Smooth muscle cell (in vitro differentiated cells): ENCODE results near the gene PPP6R2. TPM values are rescaled to one million over a fixed set of nuclear protein-coding genes. Genes with fewer than 3 reads are reported as not detected.
A peak's percentile ranks its signal among the peaks of the same experiment; 100 is the strongest.

Source experiments
- DNase-seq: peaks from one replicate; lab custom pipeline; 2025; ENCODE audit not compliant: unreplicated experiment; lab: John Stamatoyannopoulos, UW
- H2AFZ ChIP-seq: fragments of 200-600 bp; sonication (generic); 2 replicates; pipeline ENCODE4 v1.6.0; 2016; ENCODE audit warnings: antibody characterized with exemption, low read depth, mild to moderate bottlenecking
- H3F3A ChIP-seq: fragments of 200-600 bp; sonication (generic); 2 replicates; pipeline ENCODE4 v1.6.0; 2017; ENCODE audit warnings: antibody characterized with exemption, low read depth
- H3K27ac ChIP-seq: fragments of 200-600 bp; sonication (generic); 2 replicates; pipeline ENCODE4 v1.5.1; 2016; ENCODE audit warnings: low read depth, mild to moderate bottlenecking
- H3K27me3 ChIP-seq: fragments of 200-600 bp; sonication (generic); 2 replicates; pipeline ENCODE4 v1.6.1; 2016; ENCODE audit warnings: low read depth, mild to moderate bottlenecking
- H3K36me3 ChIP-seq: fragments of 200-600 bp; sonication (generic); 2 replicates; pipeline ENCODE4 v1.5.1; 2016; ENCODE audit warnings: low read depth
- H3K4me1 ChIP-seq: fragments of 200-600 bp; sonication (generic); 2 replicates; pipeline ENCODE4 v1.5.1; 2016; ENCODE audit warnings: low read depth
- H3K4me2 ChIP-seq: fragments of 200-600 bp; sonication (generic); 2 replicates; pipeline ENCODE4 v1.6.0; 2016; ENCODE audit warnings: mild to moderate bottlenecking
- H3K4me3 ChIP-seq: fragments of 200-600 bp; sonication (generic); 2 replicates; pipeline ENCODE4 v1.5.1; 2016; ENCODE audit warnings: mild to moderate bottlenecking
- H3K79me2 ChIP-seq: fragments of 200-600 bp; sonication (generic); 2 replicates; pipeline ENCODE4 v1.6.0; 2016; ENCODE audit warnings: low read depth, mild to moderate bottlenecking
- H3K9ac ChIP-seq: fragments of 200-600 bp; sonication (generic); 2 replicates; pipeline ENCODE4 v1.6.0; 2016; ENCODE audit warnings: low read depth
- H3K9me3 ChIP-seq: fragments of 200-600 bp; sonication (generic); replicated peaks from 2 replicates; pipeline ENCODE4 v1.5.1; 2016; ENCODE audit warnings: low read depth
- H4K20me1 ChIP-seq: fragments of 200-600 bp; sonication (generic); 2 replicates; pipeline ENCODE4 v1.6.0; 2016; ENCODE audit warnings: low read depth
- WGBS: methylation state at CpG from one replicate; pipeline ENCODE4 v1.1.7; 2016; ENCODE audit warnings: low lambda C conversion rate; 5-methylcytosine and 5-hydroxymethylcytosine counted together
- polyA plus RNA-seq: library from polyadenylated mRNA; unstranded; fragments of >200 nt; fragmentation: Nextera tagmentation; extraction: Ambion mirVana; gene quantifications from 2 replicates; pipeline ENCODE4 v1.2.1, GENCODE V29; 2016
- total RNA-seq: library from RNA; depleted of rRNA; stranded (reverse); fragments of >200 nt; gene quantifications from 2 replicates; pipeline ENCODE4 v1.2.3, GENCODE V29; 2014
- TF ChIP-seq, protein P1 (sequence below): fragments of 200-600 bp; sonication (generic); IDR thresholded peaks from 2 replicates; pipeline ENCODE4 v1.5.1; 2017; ENCODE audit warnings: borderline replicate concordance, mild to moderate bottlenecking, antibody characterized with exemption; ENCODE audit not compliant: insufficient read depth, poor library complexity, severe bottlenecking

Gene PPP6R2
- total and polyA plus RNA-seq, 2 experiments from 2014 or later, result 24.6 to 36.3 TPM

DNA sequence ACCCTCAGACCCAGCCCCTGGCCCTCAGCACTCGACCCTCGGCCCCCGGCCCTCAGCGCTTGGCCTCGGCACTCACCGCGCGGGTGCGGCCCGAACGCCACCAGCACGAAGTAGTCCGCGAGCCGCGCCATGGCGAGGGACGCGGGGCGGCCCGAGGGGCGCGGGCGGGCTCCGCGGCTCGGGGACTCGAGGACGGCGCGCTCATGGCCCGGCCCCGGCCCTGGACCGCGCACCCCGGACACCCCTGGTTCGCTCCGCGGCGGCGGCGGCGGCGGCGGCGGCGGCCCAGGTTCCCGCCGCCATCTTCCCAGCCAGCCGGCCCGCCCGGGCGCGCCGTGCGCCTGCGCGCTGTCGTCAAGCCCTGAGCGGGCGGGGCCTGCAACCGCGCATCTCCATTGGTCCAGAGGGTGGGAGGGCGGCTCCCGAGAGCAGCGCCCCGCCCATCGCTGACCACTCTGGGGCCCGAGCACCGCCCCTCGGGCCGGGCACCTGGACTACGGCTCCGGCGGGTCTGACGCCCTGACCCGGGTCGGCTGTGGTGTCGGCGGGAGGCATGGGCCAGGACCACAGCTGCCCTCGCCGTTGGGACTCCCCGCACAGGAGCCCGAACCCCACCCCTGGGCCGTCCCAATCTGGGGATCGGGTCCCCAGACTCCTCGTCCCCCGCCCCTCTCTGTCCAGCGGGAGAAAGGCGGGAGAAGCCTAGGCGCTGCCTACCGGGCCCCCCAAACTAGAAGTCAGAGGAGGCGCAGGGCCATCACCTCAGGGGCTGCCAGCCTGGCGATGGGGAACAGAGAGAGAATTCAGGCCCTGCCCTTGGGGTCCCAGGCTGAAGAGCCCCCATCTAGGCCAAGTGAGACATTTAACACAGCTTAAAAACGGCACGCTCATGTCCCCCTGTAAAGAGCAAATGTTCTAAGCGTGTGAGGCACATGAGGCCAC, 131.9 kb downstream of the PPP6R2 start, which contains the start of gene SBF1:
Gene SBF1, minus strand, starts transcription at position 326 of the 942 bp plus-strand sequence. Its CDS starts 195 bp downstream, at position 131.
- peak; percentile 67 for DNase-seq
- H3K4me2 ChIP-seq, result peak within 1 kb of the TSS; percentile 94
- H2AFZ ChIP-seq, result peak within 1 kb of the TSS; percentile 74
- H4K20me1 ChIP-seq, result peaks cover 46% of the 10 kb centered on the region
- H3K9ac ChIP-seq, result peak within 1 kb of the TSS; percentile 89
- peak within 1 kb of the TSS; percentile 68 for H3K27ac ChIP-seq
- no peaks in the 10 kb centered on the region for H3K27me3 ChIP-seq
- TF ChIP-seq, protein P1, sequence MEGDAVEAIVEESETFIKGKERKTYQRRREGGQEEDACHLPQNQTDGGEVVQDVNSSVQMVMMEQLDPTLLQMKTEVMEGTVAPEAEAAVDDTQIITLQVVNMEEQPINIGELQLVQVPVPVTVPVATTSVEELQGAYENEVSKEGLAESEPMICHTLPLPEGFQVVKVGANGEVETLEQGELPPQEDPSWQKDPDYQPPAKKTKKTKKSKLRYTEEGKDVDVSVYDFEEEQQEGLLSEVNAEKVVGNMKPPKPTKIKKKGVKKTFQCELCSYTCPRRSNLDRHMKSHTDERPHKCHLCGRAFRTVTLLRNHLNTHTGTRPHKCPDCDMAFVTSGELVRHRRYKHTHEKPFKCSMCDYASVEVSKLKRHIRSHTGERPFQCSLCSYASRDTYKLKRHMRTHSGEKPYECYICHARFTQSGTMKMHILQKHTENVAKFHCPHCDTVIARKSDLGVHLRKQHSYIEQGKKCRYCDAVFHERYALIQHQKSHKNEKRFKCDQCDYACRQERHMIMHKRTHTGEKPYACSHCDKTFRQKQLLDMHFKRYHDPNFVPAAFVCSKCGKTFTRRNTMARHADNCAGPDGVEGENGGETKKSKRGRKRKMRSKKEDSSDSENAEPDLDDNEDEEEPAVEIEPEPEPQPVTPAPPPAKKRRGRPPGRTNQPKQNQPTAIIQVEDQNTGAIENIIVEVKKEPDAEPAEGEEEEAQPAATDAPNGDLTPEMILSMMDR, result no peak
- peaks cover 47% of the 10 kb centered on the region for H3K79me2 ChIP-seq
- WGBS, result 13% methylated on average over 24 of the region's 97 CpGs
- H3K4me1 ChIP-seq, result peaks cover 15% of the 10 kb centered on the region
- no peaks in the 10 kb centered on the region for H3K9me3 ChIP-seq
- peak within 1 kb of the TSS; percentile 94 for H3K4me3 ChIP-seq
- no peaks in the 10 kb centered on the region for H3K36me3 ChIP-seq
- H3F3A ChIP-seq, result no peaks in the 10 kb centered on the region

DNA sequence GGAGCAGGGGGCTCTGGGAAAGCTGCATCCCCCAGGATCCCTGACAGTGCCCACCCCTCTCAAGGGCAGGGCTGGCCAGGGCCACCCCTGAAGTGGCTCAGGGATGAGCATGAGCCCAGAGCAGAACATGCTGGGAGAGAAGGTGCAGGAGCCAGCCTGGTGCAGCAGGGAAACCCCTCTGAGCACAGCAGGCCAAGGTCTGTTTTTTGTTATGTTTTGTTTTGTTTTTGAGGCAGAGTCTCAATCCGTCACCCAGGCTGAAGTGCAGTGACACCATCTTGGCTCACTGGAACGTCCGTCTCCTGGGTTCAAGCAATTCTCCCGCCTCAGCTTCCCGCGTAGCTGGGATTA, 132.5 kb downstream of the PPP6R2 start:
- H3K27me3 ChIP-seq, result no peaks in the 10 kb centered on the region
- H2AFZ ChIP-seq, result no peak overlapping the region
- H3F3A ChIP-seq, result no peaks in the 10 kb centered on the region
- 95% methylated on average over 6 of the region's 6 CpGs for WGBS
- H3K27ac ChIP-seq, result no peak overlapping the region
- TF ChIP-seq, protein P1, result no peak
- H3K9me3 ChIP-seq, result no peaks in the 10 kb centered on the region
- no peak for DNase-seq
- H3K4me3 ChIP-seq, result peak overlapping the region; percentile 94
- H3K79me2 ChIP-seq, result peaks cover 40% of the 10 kb centered on the region
- peaks cover 39% of the 10 kb centered on the region for H4K20me1 ChIP-seq
- H3K36me3 ChIP-seq, result no peaks in the 10 kb centered on the region
- peaks cover 12% of the 10 kb centered on the region for H3K4me1 ChIP-seq
- peak overlapping the region; percentile 64 for H3K9ac ChIP-seq
- peak overlapping the region; percentile 94 for H3K4me2 ChIP-seq

DNA sequence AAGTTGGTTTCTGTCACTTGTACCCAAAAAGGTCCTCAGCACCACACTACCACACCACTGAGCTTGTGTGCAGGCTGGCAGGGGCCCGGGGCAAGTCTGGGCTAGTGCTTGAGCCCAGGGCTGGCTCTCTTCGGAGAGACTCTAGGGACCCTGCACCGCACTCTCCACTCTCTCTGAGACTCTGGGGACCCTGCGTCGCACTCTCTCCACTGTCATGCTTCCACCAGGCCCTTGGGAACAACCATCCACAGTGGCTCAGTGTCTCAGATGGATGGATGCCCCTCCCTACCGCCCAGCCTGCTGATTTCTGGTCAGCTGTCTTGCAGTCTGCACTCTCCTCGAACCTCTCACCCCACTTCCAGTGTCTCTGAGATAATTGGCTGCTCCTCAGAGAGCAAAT, 133.7 kb downstream of the PPP6R2 start:
- no peak overlapping the region for H2AFZ ChIP-seq
- WGBS, result 88% methylated on average over 7 of the region's 7 CpGs

More for the DNA sequence above, 133.7 kb downstream of the PPP6R2 start:
- Histone ChIP-seq H3K36me3 (no peaks in the 10 kb centered on the region), H3F3A (no peaks in the 10 kb centered on the region), H4K20me1 (peaks cover 27% of the 10 kb centered on the region), H3K27me3 (no peaks in the 10 kb centered on the region), H3K4me3 (no peak overlapping the region), H3K4me2 (no peak overlapping the region), H3K9ac (no peak overlapping the region), H3K27ac (no peak overlapping the region), H3K79me2 (peaks cover 30% of the 10 kb centered on the region), H3K9me3 (no peaks in the 10 kb centered on the region), H3K4me1 (peaks cover 12% of the 10 kb centered on the region)
- no peak for DNase-seq
- TF ChIP-seq, protein P1, result no peak
